ENCODE measurements around the gene ITIH5.

Gene ITIH5

DNA sequence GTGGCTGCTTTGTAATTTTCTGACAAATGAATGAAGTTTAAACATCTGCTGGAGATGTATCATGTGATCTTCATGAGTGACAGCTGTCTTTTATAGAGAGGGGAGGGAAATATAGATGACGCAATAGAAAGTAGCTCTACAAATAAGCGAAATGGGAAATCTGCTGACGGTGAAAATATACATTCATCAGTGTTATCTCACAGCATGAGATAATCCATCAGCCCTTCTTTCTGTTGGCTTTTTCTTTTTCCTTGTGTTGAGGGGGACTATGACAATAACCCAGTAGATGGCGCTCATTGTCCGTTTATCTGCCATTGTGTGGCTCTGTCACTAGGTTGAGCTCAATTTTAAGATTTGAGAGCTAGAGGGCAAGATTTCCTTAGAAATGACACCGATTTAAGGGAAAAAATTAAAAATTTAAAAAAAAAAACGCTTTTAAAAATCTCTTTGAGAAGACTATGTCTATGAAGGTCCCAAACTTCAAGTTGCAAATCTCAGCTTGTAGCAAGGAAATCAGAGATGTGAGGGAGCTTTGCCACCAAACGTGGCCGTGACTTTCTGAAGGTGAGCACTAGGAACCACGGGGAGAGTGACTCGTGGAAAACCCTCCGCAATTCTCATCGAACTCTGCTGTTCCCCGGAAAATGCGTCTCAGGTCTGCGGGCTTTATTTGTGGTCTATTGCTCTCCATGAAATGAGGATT lies 141.3 kb downstream of the ITIH5 start:
- TF ChIP-seq ZFX (IDR thresholded peaks at IDR 0.05; ENCODE audit: borderline replicate concordance) = no peak
- TF ChIP-seq, protein P1, sequence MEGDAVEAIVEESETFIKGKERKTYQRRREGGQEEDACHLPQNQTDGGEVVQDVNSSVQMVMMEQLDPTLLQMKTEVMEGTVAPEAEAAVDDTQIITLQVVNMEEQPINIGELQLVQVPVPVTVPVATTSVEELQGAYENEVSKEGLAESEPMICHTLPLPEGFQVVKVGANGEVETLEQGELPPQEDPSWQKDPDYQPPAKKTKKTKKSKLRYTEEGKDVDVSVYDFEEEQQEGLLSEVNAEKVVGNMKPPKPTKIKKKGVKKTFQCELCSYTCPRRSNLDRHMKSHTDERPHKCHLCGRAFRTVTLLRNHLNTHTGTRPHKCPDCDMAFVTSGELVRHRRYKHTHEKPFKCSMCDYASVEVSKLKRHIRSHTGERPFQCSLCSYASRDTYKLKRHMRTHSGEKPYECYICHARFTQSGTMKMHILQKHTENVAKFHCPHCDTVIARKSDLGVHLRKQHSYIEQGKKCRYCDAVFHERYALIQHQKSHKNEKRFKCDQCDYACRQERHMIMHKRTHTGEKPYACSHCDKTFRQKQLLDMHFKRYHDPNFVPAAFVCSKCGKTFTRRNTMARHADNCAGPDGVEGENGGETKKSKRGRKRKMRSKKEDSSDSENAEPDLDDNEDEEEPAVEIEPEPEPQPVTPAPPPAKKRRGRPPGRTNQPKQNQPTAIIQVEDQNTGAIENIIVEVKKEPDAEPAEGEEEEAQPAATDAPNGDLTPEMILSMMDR (IDR thresholded peaks at IDR 0.05) = peak; percentile 78

DNA sequence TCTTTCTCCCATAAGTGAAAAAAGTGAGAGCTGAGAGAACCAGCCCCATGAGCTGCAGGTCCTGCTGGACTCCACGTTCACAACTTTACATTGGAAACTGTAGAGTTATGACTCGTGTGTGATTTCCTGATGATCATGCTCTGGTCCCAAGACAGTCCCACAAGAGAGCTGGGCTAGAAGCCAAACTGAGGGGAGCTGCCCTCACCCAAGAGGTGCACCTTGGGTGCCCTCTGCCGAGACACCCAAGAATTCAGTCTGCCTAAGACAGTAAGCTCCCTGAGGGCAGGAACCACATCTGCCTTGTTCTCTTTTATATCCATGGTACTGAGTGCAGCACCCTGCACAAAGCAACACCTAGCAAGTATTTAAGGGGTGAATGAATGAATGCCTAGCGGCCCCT lies 143.1 kb downstream of the ITIH5 start:
- no peak overlapping the region for H3K27ac ChIP-seq
- no peak for TF ChIP-seq ZFX (IDR thresholded peaks at IDR 0.05; ENCODE audit: borderline replicate concordance)
- TF ChIP-seq, protein P1 (IDR thresholded peaks at IDR 0.05) = no peak

More for the DNA sequence above, 141.3 kb downstream of the ITIH5 start:
- no peak overlapping the region for H3K27ac ChIP-seq

DNA sequence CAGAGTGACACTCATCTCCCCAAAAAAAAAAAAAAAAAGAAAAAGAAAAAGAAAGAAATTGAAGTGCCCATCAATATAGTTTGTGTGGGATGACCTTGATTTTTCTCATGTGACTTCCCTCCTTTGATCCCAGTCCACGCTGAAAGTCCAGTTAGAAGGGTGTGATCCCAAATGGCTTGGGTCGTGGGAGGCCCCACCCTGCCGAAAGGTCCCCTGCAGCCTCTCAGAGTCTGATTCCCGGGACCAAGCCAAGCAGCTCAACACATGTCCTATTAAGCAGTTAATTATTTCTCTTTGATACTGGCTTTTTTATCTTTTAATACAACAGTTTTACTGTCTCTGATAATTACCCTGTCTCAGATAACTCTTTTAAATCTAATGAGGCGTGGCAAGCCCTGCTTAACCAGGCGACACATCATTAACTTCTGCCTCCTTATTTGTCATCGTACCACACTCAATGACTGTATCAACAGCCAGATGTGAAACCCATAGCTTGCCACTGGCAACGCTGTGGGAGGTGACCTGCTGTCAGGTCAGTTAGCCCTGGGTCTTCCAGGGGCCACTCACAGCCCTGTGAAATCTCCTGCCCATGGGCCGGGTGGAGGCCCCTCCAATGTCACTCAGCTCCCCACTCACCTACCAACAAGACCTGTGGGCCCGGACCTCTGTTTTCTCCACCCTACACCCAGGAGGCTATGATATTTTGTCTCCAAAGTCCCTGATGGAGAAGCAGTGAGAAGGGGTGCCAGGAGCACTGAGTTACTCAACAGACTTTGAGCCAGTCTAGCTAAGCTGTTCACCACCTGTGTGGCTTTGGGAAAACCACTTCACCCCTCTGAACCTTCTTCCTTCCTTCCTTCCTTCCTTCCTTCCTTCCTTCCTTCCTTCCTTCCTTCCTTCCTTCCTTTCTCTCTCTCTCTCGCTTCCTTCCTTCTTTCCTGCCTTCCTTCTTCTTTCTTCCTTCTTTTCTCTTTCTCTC lies 146.0 kb downstream of the ITIH5 start:
- TF ChIP-seq, protein P1 (IDR thresholded peaks at IDR 0.05) = no peak
- no peak for TF ChIP-seq ZFX (IDR thresholded peaks at IDR 0.05; ENCODE audit: borderline replicate concordance)
- H3K27ac ChIP-seq = no peak overlapping the region

DNA sequence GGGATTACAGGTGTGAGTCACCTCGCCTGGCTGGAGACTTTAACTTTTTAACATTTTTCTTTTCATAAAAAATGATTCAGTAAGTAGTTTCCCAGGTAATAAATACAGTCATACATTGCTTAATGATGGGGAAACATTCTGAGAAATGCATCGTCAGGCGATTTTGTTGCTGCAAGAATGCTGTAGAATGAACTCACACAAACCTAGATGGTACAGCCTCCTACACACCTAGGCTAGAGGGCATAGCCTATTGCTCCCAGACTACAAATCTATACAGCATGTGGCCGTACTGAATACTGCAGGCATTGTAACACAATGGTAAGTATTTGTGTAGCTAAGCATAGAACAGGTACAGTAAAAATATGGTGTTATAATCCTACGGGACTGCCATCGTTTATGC lies 147.4 kb downstream of the ITIH5 start:
- TF ChIP-seq ZFX (IDR thresholded peaks at IDR 0.05; ENCODE audit: borderline replicate concordance) = no peak
- TF ChIP-seq, protein P1 (IDR thresholded peaks at IDR 0.05) = no peak
- H3K27ac ChIP-seq = no peak overlapping the region

DNA sequence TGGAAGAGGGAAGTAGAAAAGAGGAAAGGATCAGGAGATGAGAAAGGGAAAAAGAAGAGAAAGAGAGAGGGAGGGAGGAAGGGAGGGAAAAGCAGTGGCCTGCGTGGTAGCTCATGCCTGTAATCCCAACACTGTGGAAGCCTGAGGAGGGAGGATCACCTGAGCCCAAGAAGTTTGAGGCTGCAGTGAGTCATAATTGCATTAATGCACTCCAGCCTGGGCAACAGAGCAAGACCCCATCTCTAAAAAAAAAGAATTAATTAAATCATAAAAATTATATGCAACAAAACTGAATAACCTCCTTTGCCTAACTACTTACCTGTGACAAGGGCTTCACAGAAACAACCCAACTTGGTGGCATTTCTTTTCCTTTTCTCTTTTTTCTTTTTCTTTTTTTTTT lies 148.1 kb downstream of the ITIH5 start:
- no peak for TF ChIP-seq ZFX (IDR thresholded peaks at IDR 0.05; ENCODE audit: borderline replicate concordance)
- TF ChIP-seq, protein P1 (IDR thresholded peaks at IDR 0.05) = no peak
- no peak overlapping the region for H3K27ac ChIP-seq

DNA sequence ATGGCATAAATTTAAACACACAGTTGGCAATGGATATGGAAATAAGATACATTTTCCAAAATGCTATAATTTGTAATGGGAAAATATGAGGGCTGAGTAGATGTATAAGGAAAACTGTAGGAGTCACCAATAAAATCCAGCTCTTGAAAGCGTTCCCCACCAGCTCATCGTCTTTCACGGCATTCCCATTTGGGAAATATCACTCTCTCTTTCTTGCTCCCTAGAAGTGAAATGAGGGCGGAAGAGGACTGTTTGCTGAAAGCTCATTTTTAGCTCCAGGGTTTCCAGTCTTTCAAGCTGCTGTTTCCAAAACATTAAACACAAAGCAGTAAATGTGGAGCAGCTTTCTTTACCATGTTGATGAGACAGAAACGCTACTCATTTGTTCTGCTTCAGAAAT lies 151.3 kb downstream of the ITIH5 start:
- TF ChIP-seq, protein P1 (IDR thresholded peaks at IDR 0.05) = no peak
- TF ChIP-seq ZFX (IDR thresholded peaks at IDR 0.05; ENCODE audit: borderline replicate concordance) = no peak
- no peak overlapping the region for H3K27ac ChIP-seq

DNA sequence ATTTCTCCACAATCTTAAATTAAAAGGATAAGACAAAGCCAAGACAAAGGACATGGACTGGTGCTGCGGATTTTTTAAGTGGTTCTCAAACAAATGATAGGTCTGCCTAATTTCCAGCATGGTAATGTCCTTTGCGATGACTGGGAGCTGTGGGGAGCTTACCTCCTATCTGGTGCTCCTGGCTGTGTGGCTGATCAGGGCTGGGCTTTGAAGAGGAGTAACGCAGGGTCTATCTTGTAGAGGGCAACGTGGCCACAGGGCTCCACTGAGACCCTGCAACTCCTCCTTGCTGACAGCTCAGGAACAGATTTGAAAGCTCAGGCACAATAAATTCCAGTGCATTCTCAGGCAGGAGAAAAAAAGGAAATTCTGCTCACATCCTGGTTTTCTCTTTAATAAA lies 152.8 kb downstream of the ITIH5 start:
- TF ChIP-seq, protein P1 (IDR thresholded peaks at IDR 0.05) = no peak
- no peak for TF ChIP-seq ZFX (IDR thresholded peaks at IDR 0.05; ENCODE audit: borderline replicate concordance)
- no peak overlapping the region for H3K27ac ChIP-seq

Data from 22Rv1 (cell line).